GM23338 (cell line): ENCODE results near the gene CIAO3. TPM values are rescaled to one million over a fixed set of nuclear protein-coding genes. Genes with fewer than 3 reads are reported as not detected.

Experiments
- ATAC-seq: fragments of 200-7000 bp; cut with Tn5 transposase; 3 replicates; pipeline ENCODE4 v1.9.1; 2020
- DNase-seq: peaks from one replicate; pipeline ENCODE4 v3.0.0-alpha.2; 2015; ENCODE audit warnings: low spot score
- H2AFZ ChIP-seq: fragments of 200-600 bp; sonication (generic); 2 replicates; pipeline ENCODE4 v1.8.0; 2016; ENCODE audit warnings: antibody characterized with exemption, mild to moderate bottlenecking, moderate library complexity
- H3F3A ChIP-seq: fragments of 200-600 bp; sonication (generic); replicated peaks from 2 replicates; pipeline ENCODE4 v1.8.0; 2017; ENCODE audit warnings: antibody characterized with exemption, mixed run types, low read depth
- H3K27ac ChIP-seq: fragments of 200-600 bp; sonication (generic); 2 replicates; pipeline ENCODE4 v1.6.1; 2016; ENCODE audit warnings: low read depth
- H3K27me3 ChIP-seq: fragments of 200-600 bp; sonication (generic); 2 replicates; pipeline ENCODE4 v1.8.0; 2016; ENCODE audit warnings: mild to moderate bottlenecking, mixed run types, moderate library complexity; ENCODE audit not compliant: insufficient read depth
- H3K36me3 ChIP-seq: fragments of 200-600 bp; sonication (generic); 2 replicates; pipeline ENCODE4 v1.8.0; 2016; ENCODE audit warnings: mild to moderate bottlenecking; ENCODE audit not compliant: insufficient read depth
- H3K4me1 ChIP-seq: fragments of 200-600 bp; sonication (generic); 2 replicates; pipeline ENCODE4 v1.8.0; 2016; ENCODE audit warnings: mild to moderate bottlenecking, moderate library complexity; ENCODE audit not compliant: insufficient read depth
- H3K4me2 ChIP-seq: fragments of 200-600 bp; sonication (generic); 2 replicates; pipeline ENCODE4 v1.7.1; 2017; ENCODE audit warnings: mixed run types
- H3K4me3 ChIP-seq: fragments of 200-600 bp; sonication (generic); 2 replicates; pipeline ENCODE4 v1.6.1; 2016; ENCODE audit warnings: mixed run types
- H3K79me2 ChIP-seq: fragments of 200-600 bp; sonication (generic); replicated peaks from 2 replicates; pipeline ENCODE4 v1.8.0; 2017; ENCODE audit warnings: mild to moderate bottlenecking; ENCODE audit not compliant: insufficient read depth
- H3K9me2 ChIP-seq: fragments of 200-600 bp; sonication (generic); 2 replicates; pipeline ENCODE4 v1.8.0; 2017; ENCODE audit not compliant: insufficient read depth
- H4K20me1 ChIP-seq: fragments of 200-600 bp; sonication (generic); replicated peaks from 2 replicates; pipeline ENCODE4 v1.8.0; 2017; ENCODE audit warnings: mild to moderate bottlenecking; ENCODE audit not compliant: insufficient read depth
- H3K27ac Mint-ChIP-seq: 2 replicates; pipeline ENCODE4 v1.8.0; 2020; ENCODE audit warnings: inconsistent platforms, mild to moderate bottlenecking, moderate library complexity, mixed read lengths
- H3K27me3 Mint-ChIP-seq: 3 replicates; pipeline ENCODE4 v1.8.0; 2022; ENCODE audit warnings: low read depth, mild to moderate bottlenecking, moderate library complexity, mixed read lengths, inconsistent platforms; ENCODE audit not compliant: insufficient read depth, poor library complexity
- H3K36me3 Mint-ChIP-seq: 3 replicates; pipeline ENCODE4 v1.8.0; 2021; ENCODE audit warnings: low read depth, mild to moderate bottlenecking, inconsistent platforms, moderate library complexity, mixed read lengths
- H3K4me1 Mint-ChIP-seq: 3 replicates; pipeline ENCODE4 v1.8.0; 2020; ENCODE audit warnings: mild to moderate bottlenecking, inconsistent platforms, mixed read lengths
- H3K4me3 Mint-ChIP-seq: 3 replicates; pipeline ENCODE4 v1.8.0; 2021; ENCODE audit warnings: moderate library complexity, mild to moderate bottlenecking, inconsistent platforms, mixed read lengths
- H3K9me3 Mint-ChIP-seq: 3 replicates; pipeline ENCODE4 v1.8.0; 2020; ENCODE audit warnings: moderate library complexity, mild to moderate bottlenecking, inconsistent platforms, mixed read lengths
- CREB1 ChIP-seq: fragments of 250-450 bp; sonication (Bioruptor Pico); IDR thresholded peaks from 2 replicates; pipeline ENCODE4 v1.5.0; 2020; ENCODE audit warnings: low read depth, mild to moderate bottlenecking, moderate library complexity
- ETS1 ChIP-seq: IDR thresholded peaks from 2 replicates; pipeline ENCODE4 v1.6.1; 2016; ENCODE audit warnings: antibody characterized with exemption
- EZH2 ChIP-seq: fragments of 200-600 bp; sonication (generic); IDR thresholded peaks from one replicate; pipeline ENCODE4 v1.8.0; 2017; ENCODE audit warnings: antibody characterized with exemption, mild to moderate bottlenecking, low read depth; ENCODE audit not compliant: unreplicated experiment
- EZH2phosphoT487 ChIP-seq: fragments of 200-600 bp; sonication (generic); IDR thresholded peaks from one replicate; pipeline ENCODE4 v1.8.1; 2018; ENCODE audit warnings: antibody characterized with exemption; ENCODE audit not compliant: unreplicated experiment
- JUNB ChIP-seq: IDR thresholded peaks from one replicate; pipeline ENCODE4 v1.6.1; 2016; ENCODE audit warnings: antibody characterized with exemption; ENCODE audit not compliant: unreplicated experiment
- NANOG ChIP-seq: IDR thresholded peaks from 2 replicates; pipeline ENCODE4 v1.6.1; 2016; ENCODE audit warnings: antibody characterized with exemption, borderline replicate concordance
- POLR2AphosphoS5 ChIP-seq: IDR thresholded peaks from 2 replicates; pipeline ENCODE4 v1.6.1; 2016; ENCODE audit warnings: antibody characterized with exemption, low read depth
- REST ChIP-seq: IDR thresholded peaks from one replicate; pipeline ENCODE4 v1.6.1; 2018; ENCODE audit warnings: antibody characterized with exemption; ENCODE audit not compliant: unreplicated experiment
- STAT1 ChIP-seq: IDR thresholded peaks from one replicate; pipeline ENCODE4 v1.6.1; 2016; ENCODE audit warnings: antibody characterized with exemption; ENCODE audit not compliant: unreplicated experiment
- ZNF114 ChIP-seq: fragments of 250-450 bp; sonication (Bioruptor Pico); IDR thresholded peaks from 2 replicates; pipeline ENCODE4 v1.5.0; 2020; ENCODE audit warnings: mild to moderate bottlenecking, moderate library complexity
- ZNF331 ChIP-seq: fragments of 250-450 bp; sonication (Bioruptor Pico); IDR thresholded peaks from 2 replicates; pipeline ENCODE4 v1.5.0; 2020; ENCODE audit warnings: low read depth, mild to moderate bottlenecking, moderate library complexity
- ZNF462 ChIP-seq: fragments of 250-450 bp; sonication (Bioruptor Pico); IDR thresholded peaks from 2 replicates; pipeline ENCODE4 v1.5.0; 2020; ENCODE audit warnings: mild to moderate bottlenecking, moderate library complexity
- polyA plus RNA-seq: library from polyadenylated mRNA; unstranded; fragments of >200 nt; fragmentation: Nextera tagmentation; extraction: Ambion mirVana; gene quantifications from 2 replicates; pipeline ENCODE4 v1.2.1, GENCODE V29; 2016
- total RNA-seq: library from RNA; depleted of rRNA; stranded (reverse); fragments of >200 nt; shearing (Covaris generic); gene quantifications from 2 replicates; pipeline ENCODE4 v1.2.3, GENCODE V29; 2014
- TF ChIP-seq, protein P1 (sequence below), 2 experiments: fragments of 200-600 bp in 1 of 2; sonication (generic) in 1 of 2; conservative IDR thresholded peaks; 2 replicates each; pipeline versions ENCODE4 v1.5.1 to v1.6.1; 2016 to 2017; ENCODE audit warnings: antibody characterized with exemption in 2 of 2, low read depth in 2 of 2, mild to moderate bottlenecking in 2 of 2, moderate library complexity in 1 of 2

Gene CIAO3
- total and polyA plus RNA-seq, 2 experiments from 2014 or later: 13.0 to 42.3 TPM

DNA sequence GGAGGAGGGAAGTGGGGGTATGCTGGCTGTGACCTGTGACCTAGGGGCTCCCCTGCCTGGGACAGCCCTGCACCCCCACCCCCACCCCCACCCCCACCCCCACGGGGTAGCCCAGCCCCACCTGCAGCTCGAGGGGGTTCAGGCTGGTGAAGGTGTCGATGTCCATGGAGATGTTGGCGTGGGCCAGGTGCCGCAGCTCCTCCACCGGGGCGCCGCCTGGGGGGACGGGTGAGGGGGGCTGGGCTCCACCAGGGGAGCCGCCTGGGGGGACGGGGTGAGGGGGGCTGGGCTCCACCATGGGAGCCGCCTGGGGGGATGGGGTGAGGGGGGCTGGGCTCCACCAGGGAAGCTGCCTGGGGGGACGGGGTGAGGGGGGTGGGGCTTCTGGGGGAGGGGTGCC is 29.6 kb upstream of the CIAO3 start:
- DNase-seq (no peak), ATAC-seq (no peak)
- no peaks in the 10 kb centered on the region for H3K79me2 ChIP-seq
- H3F3A ChIP-seq: 0 out of 2 replicates have a peak, but pooled peaks cover 3% of the 10 kb centered on the region
- Mint-ChIP-seq H3K27me3 (peaks cover 12% of the 10 kb centered on the region), H3K36me3 (no peaks in the 10 kb centered on the region), H3K4me3 (no peak overlapping the region), H3K4me1 (no peaks in the 10 kb centered on the region), H3K9me3 (no peaks in the 10 kb centered on the region), H3K27ac (no peak overlapping the region)
- no peak overlapping the region for H2AFZ ChIP-seq
- no peaks in the 10 kb centered on the region for H3K27me3 ChIP-seq
- no peak overlapping the region for H3K4me2 ChIP-seq
- no peak for TF ChIP-seq CREB1 (CRISPR knock-in tag)
- no peak for TF ChIP-seq STAT1
- no peak for TF ChIP-seq POLR2AphosphoS5
- TF ChIP-seq ZNF462 (CRISPR knock-in tag): no peak
- TF ChIP-seq REST: no peak
- no peak for TF ChIP-seq EZH2
- no peak for TF ChIP-seq ZNF114
- TF ChIP-seq ZNF331: no peak
- no peak for TF ChIP-seq NANOG
- TF ChIP-seq EZH2phosphoT487: no peak
- TF ChIP-seq, protein P1, sequence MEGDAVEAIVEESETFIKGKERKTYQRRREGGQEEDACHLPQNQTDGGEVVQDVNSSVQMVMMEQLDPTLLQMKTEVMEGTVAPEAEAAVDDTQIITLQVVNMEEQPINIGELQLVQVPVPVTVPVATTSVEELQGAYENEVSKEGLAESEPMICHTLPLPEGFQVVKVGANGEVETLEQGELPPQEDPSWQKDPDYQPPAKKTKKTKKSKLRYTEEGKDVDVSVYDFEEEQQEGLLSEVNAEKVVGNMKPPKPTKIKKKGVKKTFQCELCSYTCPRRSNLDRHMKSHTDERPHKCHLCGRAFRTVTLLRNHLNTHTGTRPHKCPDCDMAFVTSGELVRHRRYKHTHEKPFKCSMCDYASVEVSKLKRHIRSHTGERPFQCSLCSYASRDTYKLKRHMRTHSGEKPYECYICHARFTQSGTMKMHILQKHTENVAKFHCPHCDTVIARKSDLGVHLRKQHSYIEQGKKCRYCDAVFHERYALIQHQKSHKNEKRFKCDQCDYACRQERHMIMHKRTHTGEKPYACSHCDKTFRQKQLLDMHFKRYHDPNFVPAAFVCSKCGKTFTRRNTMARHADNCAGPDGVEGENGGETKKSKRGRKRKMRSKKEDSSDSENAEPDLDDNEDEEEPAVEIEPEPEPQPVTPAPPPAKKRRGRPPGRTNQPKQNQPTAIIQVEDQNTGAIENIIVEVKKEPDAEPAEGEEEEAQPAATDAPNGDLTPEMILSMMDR (conservative IDR thresholded peaks at IDR 0.05; ENCODE audit: low read depth in 2 of 2): no peak
- TF ChIP-seq JUNB: no peak
- TF ChIP-seq ETS1: no peak
- no peaks in the 10 kb centered on the region for H3K9me2 ChIP-seq
- no peaks in the 10 kb centered on the region for H4K20me1 ChIP-seq
- H3K4me3 ChIP-seq: no peak overlapping the region
- H3K4me1 ChIP-seq: no peaks in the 10 kb centered on the region
- H3K36me3 ChIP-seq: no peaks in the 10 kb centered on the region
- no peak overlapping the region for H3K27ac ChIP-seq
